Ramos (cell line): ENCODE data around the gene STH.

Experiments used
- in situ Hi-C: fragments of 300-500 bp; cut with MboI; formaldehyde crosslinking; loops from one replicate; pipeline ENCODE4 v1.14.3; 2022; ENCODE audit warnings: low sequenced_read_pairs; ENCODE audit not compliant: unreplicated experiment

The STH gene

DNA sequence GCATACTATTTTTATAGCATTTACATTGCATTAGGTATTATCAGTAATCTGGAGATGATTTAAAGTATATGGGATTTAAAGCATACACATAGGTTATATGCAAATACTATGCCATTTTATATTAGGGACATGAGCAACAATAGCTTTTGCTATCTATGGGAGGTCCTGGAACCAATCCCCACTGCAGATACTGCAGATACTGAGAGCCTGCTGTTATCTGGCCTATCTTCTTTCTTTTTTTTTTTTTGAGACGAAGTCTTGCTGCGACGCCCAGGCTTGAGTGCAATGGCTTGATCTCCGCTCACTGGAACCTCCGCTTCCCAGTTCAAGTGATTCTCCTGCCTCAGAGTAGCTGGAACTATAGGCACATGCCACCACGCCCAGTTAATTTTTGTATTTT is 37.4 kb downstream of the STH start:
- in situ Hi-C loops: loop anchor here (25.0 kb wide), 1 partner anchor 176 kb away; no protein-coding TSS in a partner anchor

GRCh38 chr17:46037722-46038255 is 38.7 kb downstream of the STH start:
- in situ Hi-C loops: loop anchor here (25.0 kb wide), 1 partner anchor 175 kb away; no protein-coding TSS in a partner anchor

GRCh38 chr17:46038414-46038813 is 39.4 kb downstream of the STH start:
- in situ Hi-C loops: loop anchor here (25.0 kb wide), 1 partner anchor 174 kb away; no protein-coding TSS in a partner anchor

DNA sequence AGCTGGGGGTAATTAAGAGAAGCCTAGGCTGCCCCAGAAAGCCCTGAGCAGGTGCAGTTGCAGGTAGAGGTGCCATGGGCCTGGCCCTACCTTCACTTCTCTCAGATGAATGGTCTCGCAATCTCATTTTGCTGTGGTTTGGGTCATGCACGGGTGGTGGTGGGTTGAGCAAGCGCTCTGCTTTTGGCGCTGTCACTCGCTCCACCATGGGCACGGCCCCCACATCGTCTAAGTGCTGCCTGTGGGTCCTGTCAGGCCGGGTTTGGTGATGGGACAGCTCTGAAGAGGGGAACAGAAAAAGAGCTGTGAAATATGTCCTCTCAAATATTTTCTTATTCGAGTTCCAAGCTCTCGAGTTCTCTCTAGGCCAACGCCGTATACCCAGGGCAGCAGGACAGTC is 39.9 kb downstream of the STH start:
- in situ Hi-C loops: loop anchor here (25.0 kb wide), 1 partner anchor 173 kb away; no protein-coding TSS in a partner anchor

DNA sequence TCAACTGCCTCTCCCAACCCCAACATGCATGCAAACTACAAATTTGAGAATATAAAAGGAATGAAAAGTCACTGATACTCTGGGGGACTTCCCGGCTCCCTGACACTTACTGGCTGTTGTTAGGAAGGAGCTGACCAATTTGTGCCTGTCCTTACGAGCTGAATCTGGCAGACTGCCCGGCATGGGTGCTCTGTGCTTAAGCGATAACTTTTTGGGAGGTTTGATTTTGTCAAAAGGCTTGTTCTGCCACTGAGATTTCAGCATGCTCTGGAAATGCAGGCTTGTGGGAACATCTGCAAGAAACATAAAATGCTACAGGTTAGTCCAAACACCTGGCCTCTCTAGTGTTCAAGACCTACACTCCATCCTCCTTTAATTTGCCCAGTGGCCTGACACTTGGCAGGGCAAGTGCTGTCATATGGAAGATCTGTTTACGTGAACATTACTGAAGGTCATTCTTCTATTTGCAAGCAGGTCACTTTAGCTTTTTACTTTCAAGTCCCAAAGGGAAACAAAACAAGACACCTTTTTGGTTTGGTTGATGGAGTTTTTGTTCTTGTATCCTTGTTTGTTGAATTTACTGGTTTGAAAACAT is 40.6 kb downstream of the STH start:
- in situ Hi-C loops: loop anchor here (25.0 kb wide), 1 partner anchor 173 kb away; no protein-coding TSS in a partner anchor

DNA sequence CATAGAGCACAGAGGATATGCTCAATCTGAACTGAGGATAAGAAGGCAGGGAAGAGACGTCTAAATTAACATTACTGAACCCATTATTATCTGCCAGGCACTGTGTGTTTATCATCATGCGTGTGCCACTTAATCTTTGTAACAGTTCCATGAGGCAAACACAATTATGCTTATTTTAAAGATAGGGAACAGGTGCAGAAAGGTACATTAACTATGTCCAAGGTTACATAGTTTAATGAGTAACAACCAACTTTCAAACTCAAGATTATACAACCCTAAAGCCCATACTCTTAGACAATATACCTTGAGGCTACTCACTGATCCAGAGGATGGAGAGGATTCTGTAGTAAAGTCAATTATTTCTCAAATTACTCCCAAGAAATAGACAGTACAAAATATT is 43.2 kb downstream of the STH start:
- in situ Hi-C loops: loop anchor here (25.0 kb wide), 1 partner anchor 170 kb away; no protein-coding TSS in a partner anchor

- in situ Hi-C loops: loop anchor here (25.0 kb wide), 1 partner anchor 169 kb away; no protein-coding TSS in a partner anchor
Measured at GRCh38 chr17:46042925-46043324, 43.9 kb downstream of the STH start.

- in situ Hi-C loops: loop anchor here (25.0 kb wide), 1 partner anchor 169 kb away; no protein-coding TSS in a partner anchor
Measured at GRCh38 chr17:46043606-46044005, 44.6 kb downstream of the STH start.

- in situ Hi-C loops: loop anchor here (25.0 kb wide), 1 partner anchor 168 kb away; no protein-coding TSS in a partner anchor
Measured at GRCh38 chr17:46044286-46044928, 45.4 kb downstream of the STH start.

- in situ Hi-C loops: loop anchor here (25.0 kb wide), 1 partner anchor 167 kb away; no protein-coding TSS in a partner anchor
Measured at GRCh38 chr17:46044989-46045388, 45.9 kb downstream of the STH start.

- in situ Hi-C loops: loop anchor here (25.0 kb wide), 1 partner anchor 167 kb away; no protein-coding TSS in a partner anchor
Measured at GRCh38 chr17:46045639-46046038, 46.6 kb downstream of the STH start.

- in situ Hi-C loops: loop anchor here (25.0 kb wide), 1 partner anchor 165 kb away; no protein-coding TSS in a partner anchor
Measured at GRCh38 chr17:46046957-46047356, 47.9 kb downstream of the STH start.

DNA sequence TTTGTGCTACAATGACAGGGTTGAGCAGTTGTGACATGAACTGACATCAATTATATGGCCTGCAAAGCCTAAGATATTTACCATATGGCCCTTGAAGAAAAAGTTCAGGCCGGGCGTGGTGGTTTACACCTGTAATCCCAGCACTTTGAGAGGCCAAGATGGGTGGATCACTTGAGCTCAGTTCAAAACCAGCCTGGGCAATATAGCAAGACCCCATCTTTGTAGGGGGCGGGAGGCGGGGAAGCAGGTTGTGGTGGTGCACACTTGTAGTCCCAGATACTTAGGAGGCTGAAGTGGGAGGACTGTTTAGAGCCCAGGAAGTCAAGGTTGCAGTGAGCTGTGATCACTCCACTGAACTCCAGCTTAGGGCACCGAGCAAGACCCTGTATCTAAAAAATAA is 48.3 kb downstream of the STH start:
- in situ Hi-C loops: loop anchor here (25.0 kb wide), 1 partner anchor 165 kb away; no protein-coding TSS in a partner anchor

DNA sequence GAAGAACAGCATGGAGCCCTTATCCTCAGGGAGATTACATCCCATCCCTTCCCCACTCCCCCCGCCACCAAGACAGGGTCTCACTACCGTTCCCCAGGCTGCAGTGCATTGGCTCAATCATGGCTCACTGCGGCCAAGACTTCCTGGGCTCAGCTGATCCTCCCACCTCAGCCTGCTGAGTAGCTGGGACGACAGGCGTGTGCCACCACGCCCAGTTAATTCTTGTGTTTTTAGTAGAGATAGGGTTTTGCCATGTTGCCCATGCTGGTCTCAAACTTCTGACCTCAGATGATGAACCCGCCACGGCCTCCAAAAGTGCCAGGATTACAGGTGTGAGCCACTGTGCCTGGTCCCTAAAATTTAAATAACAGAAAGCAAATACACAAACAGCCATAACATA is 48.8 kb downstream of the STH start:
- in situ Hi-C loops: loop anchor here (25.0 kb wide), 1 partner anchor 164 kb away; no protein-coding TSS in a partner anchor
